HG02981 (cell line): ENCODE measurements around the gene SIDT1.
"Not testable (repeated sequence)": the region's sequence is repeated elsewhere in the genome, so short reads cannot be mapped to it uniquely, and the experiment has no call there.

Source experiments
- ATAC-seq: cut with Tn5 transposase; IDR thresholded peaks from one replicate; pipeline ENCODE4 v1.9.1; 2021; ENCODE audit warnings: mild to moderate bottlenecking, moderate library complexity; ENCODE audit not compliant: unreplicated experiment

SIDT1 gene

DNA sequence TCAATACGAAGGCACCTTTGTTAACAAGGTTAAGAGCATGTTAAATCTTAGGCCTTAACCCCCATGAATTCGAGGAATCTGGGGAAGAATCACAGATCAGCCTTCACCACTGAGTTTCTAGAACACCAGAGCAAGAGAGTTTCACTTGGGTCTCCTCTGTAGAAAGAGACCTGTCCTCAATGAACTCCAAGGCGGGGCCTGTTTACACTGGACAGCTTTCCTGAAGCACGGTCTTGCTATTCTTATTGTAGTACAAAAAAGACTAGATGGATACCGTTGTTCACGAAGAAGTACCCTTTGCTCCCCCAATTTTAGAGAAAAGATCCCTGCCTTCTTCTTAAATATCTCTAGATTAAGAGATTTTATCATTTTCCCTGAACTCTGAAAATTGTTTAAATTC, 99.2 kb downstream of the SIDT1 start:
- ATAC-seq = no peak

DNA sequence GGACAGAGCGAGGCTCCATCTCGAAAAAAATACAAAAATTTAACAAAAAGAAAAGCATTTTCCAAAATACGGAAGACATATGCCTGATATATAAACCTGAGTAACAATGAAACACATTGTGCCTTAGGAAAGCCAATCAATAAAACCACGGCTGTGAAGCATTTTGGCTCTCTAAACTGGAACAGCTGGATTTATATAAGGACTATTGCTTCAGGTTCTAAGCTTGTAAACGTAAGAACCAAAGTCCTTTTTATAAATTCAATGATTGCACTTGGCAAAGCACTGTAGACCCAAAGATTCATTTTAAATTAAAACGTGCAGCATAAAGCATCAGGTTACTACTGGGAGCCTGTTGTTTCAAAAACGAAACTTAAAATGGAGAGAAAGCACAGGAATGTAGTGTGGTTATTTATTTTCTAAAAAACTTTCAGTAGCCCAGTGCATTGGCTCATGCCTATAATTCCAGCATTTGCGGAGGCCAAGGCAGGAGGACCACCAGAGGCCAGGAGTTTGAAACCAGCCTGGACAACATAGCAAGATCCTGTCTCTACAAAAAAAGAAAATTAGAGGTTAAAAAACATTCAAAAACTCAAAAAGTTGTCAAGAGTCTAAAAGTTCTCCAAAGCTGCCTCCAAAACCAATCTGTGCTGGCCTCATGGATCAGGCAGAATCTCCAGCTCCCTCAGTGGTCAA, 102.6 kb downstream of the SIDT1 start:
- no peak for ATAC-seq

DNA sequence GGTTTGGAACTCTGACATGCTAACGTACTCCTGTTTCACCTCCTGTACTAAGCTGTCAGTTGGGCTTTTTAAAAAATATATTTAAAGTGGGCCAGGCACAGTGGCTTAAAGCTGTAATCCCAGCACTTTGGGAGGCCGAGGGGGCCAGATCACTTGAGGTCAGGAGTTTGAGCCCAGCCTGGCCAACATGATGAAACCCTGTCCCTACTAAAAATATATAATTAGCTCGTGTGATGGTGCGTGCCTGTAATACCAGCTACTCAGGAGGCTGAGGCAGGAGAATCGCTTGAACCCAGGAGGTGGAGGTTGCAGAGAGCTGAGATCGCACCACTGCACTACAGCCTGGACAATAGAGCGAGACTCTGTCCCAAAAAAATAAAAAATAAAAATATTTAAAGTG, 103.7 kb downstream of the SIDT1 start:
- not testable (repeated sequence) for ATAC-seq

DNA sequence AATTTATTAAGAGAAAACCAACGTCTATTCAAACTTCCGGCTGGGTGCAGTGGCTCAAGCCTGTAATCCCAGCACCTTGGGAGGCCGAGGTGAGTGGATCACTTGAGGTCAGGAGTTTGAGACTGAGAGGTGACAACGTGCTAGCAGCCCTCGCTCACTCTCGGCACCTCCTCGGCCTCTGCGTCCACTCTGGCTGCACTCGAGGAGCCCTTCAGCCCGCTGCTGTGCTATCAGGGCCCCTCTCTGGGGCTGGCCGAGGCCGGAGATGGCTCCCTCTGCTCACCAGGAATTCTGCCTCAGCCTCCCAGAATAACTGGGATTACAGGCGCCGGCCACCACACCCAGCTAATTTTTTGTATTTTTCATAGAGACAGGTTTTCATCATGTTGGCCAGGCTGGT, 105.4 kb downstream of the SIDT1 start:
- no peak for ATAC-seq

DNA sequence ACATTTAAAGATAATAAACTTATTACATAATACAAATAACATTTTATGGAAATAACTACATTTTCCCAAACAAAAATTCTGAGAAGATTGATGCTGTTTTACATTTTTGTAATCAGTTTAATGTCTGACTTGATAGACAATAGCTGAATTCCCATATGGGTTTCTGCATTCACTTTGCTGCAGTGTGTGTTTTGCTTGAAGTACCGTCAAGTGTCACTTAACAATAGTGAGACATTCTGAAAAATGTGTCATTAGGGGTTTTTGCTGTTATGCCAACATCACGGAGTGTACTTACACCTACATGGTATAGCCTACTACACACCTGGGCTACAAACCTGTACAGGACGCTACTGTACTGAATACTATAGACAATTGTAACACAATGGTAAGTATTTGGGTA, 106.6 kb downstream of the SIDT1 start:
- ATAC-seq = no peak

DNA sequence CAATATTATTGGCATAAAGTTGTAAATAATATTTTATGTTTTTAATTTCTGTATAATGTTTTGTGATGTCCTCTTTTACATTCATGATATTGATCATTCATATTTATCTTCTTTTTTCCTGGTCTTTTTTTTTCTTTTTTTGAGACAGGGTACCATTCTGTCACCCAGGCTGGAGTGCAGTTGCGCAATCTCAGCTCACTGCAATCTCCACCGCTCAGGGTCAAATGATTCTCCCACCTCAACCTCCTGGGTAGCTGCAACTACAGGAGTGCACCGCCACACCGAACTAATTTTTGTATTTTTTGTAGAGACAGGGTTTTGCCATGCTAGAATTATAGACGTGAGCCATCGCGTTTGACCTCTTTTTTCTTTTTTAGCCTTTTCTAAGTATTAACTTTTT, 111.2 kb downstream of the SIDT1 start:
- ATAC-seq = no peak

DNA sequence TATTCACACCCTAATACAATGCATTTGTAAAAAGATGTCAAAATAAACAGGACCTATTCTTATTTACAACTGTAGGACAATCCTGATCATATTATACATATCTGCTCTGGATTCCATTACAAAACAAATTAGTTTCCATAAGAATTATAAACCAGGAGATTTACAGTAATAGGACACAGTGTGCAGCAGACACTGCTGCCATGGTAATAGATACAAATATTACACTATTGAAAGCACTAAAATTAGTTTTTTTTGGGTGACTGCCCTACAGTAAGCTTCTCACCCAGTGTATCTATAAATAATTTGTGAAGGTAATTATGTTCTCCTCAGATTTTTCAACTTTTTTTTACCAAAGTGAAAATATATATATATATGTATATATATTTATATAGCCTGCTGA, 116.2 kb downstream of the SIDT1 start:
- ATAC-seq = no peak

DNA sequence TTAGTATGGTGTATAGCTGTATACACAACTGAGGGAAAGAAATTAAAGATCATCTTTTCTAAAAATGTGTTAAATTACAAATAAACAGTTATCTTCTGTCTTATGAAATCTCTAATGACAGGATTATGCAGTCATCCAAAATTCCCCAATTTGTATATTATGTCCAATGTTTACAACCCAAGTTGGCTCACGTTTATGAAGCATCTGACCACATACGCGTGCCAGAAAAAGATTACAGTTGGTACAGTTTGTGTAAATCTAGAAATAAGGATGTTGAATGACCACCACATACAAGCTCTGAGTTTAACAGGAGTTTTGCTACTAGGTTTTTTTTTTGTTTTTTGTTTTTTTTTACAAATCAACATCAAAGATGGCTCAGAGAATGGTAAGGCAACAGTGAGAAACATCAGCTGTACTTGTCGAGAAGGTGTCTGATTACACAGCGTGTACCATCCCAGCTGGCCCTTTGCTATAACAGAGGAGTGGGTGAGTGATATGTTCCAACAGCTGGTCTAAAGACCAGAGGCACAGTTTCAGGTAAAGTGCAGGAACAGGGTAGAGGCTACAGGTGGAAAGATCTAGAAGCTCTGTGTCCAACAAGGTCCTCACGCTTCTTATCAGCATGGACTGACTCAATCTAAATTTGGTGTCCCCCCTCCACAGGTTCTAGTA, 117.0 kb downstream of the SIDT1 start:
- no peak for ATAC-seq

DNA sequence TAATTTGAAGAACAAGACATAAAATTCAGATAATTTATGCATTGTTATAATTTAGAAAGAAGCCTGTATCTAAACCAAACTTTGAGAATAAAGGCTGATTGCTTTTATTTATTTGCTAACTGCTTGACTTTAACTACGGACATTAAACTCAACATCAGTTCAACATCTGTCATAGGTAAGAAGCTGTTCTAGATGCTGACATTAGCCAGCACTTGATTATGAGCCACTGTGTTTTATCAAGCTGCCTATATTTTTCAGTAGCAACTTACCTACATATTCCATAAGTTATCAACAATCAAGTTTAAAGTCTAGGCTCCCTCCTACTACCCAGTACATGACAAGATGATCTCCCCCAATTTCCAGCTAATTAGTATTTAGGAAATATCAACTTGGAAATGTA, 122.0 kb downstream of the SIDT1 start:
- ATAC-seq = no peak

DNA sequence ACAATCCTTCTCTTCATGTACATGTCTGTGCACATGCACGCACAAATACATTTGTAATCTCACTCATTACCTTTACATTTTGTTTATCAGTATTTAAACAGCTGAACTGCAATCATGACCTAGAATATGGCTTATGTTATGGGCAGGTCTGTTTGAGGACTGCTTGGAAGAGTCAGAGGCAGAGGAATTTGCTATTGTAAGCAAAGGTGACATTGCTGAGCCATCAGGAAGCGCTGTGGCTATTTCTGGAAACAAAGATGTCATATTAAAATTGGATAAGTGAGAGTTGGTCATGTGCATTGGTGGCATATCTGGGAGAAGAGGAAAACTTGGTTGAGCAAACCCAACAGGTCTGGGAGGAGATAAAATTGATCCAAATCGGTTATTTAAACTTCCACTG, 122.5 kb downstream of the SIDT1 start:
- no peak for ATAC-seq

DNA sequence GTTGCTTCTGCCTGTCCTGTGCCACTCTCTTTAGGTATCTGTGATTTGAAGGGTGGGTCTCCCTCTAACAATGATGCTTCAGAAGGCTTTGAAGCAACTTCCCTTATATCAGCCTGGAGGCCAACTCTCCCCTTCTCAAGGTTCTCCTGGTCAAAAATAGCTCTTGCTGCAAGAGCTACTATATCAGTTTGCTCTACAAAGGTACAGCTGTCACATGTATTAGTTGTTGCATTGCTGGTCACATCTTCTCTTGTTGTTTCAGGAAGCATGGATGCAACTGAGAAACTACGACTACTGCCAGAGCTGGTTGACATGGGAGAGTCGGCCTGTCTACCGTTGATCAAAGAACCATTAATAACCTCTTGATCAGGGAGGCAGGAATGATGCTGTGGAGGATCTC, 125.8 kb downstream of the SIDT1 start:
- ATAC-seq = no peak

DNA sequence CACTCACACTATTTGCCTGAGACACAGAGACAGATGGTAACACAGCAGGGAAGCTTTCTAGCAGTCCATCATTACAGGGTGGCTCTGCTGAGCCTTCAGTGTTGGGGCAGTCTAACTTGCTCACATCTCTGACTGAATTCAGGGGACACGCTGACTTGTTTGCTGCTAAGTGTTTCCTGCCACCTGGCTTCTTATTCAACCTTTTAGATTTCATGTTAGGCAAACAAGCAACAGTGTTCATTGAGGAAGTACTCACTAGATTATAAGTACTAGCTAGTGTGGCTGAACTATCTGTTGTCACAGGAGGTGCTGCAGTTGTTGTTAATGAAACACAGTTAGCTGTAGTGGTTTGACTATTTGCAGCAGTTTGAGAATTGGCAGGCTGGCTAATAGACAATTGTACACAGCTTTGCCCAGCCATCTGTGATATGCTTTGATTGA, 126.8 kb downstream of the SIDT1 start:
- ATAC-seq = no peak

DNA sequence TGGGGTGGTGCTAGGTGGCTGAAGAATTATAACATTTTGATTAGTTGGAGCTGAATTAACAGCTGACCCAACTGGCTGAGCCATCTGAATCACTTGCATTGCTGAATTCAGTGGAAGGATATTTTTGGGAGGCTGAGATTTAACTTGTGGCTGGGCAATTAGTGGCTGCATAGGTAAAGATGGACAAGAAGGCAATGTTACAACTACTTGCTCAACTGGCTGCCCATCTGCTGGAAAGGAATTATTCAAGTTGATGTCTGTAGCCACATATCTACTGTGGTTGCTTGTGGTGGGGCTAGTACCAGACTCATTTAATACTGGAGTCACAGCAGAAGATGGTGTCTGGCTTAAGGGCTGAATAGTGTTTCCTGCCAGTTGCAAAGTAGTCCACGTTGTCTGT, 127.6 kb downstream of the SIDT1 start:
- no peak for ATAC-seq

DNA sequence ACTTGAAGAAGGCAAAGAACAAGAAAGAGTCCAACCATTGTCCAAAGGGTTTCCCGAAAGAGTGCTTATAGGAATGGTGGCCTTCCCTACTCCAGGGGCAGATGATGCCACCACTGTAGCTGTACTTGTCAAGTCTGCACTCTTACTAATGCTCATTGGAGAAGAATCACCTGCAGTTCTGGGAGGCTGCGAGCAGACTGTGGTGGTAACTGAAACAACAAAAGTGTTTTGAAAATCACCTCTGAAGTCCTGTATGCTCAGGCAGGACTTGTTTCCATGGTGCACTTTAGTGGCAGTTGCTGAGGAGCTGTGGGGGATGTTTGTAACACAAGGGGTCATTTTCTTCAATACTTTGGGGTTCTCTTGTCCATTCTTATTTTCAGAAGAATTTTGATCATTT, 128.1 kb downstream of the SIDT1 start:
- no peak for ATAC-seq

DNA sequence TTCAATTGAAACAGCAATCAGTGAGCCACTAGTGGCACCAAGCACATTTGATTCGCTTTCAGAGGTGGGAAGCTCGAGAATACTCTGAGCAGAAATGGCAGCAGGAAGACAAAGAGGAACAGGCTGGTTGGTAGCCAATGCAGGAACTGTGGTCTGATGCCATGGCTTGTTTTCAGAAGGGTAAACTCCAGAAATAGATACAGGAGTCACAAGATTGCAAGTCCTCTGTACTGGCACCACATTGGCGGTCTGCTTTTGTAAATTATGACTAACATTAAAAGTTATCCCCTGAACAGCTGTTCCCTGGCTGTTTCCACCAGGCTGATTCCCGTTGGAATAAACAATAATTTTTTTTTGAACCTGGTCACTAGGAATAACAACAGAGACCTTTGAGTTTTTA, 128.5 kb downstream of the SIDT1 start:
- no peak for ATAC-seq

DNA sequence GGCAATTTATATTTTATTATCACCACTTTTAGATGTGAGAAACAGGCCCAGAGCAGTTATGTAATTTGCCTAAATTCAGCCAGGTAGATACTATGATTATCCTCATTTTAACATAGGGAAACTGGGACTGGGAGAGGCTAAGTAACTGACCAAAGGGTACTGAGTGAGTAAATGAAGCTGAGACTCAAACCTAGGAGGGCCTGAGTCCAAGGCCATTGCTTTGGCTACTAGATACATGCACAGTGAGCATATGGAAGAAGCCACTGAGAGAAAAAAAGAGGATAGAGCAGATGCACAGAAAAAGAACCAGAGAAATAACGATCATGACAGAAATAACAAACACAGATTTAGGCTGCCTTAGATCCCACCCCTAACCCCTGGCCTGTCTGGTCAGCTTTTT, 130.5 kb downstream of the SIDT1 start:
- no peak for ATAC-seq

DNA sequence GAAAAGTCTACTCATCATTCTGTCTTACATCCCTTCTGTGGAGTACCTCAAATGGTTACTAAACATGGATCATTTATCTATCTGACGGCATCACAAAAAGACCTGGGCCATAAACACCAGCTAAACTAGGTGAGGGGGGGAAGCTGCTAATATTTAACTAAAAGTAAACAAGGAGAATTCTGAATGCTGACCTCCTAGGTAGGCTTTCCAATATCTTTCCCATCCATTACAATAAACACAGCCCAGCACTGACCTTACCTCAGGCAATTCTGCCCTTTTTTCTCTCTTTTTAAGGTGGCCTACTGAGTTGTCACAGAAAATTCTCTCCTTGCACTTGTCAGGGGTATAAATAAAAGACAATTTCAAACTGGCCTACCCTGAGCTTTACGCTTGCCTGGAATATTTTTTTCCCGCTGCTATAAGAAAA, 131.0 kb downstream of the SIDT1 start:
- no peak for ATAC-seq

DNA sequence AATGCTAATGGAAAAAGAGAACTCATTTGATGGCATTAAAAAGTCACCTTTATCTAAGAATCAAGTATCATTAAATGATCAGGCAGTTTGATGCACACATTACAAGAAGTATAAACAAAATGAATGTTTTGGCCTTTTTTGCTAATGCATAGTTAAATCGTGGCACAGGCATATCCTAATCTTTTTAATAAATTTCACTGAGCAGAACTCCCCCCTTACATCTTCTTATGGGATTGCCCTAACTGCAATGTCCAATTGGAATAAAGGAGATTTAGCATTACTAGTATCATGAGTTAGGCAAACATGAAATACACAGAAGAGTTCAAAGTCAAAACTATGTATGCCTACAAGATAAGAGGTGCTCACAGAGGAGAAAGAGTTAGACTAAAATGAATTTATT, 131.4 kb downstream of the SIDT1 start:
- ATAC-seq = no peak

DNA sequence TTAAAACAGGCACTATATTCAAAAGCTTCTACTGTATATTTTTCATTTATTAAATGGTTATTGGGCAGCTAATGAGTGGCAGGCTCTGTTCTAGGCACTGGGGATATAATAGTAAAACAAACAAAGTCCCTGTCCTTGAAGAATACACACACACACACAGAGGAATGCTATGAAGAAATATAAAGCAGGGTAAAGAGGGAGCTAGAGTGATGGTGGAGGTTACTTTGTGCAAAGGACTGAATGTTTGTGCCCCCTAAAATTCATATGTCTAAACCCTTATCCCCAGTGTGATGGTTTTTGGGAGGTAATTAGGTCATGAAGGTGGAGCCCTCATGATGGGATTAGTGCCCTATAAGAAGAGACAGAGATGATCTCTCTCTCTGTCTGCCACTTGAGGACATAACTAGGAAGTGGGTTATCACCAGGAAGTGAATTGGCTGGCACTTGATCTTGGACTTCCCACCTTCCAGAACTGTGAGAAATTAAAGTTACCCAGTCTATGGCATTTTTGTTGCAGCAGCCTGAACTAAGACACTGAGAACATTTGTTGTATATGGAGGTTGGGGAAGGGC, 132.3 kb downstream of the SIDT1 start:
- no peak for ATAC-seq

DNA sequence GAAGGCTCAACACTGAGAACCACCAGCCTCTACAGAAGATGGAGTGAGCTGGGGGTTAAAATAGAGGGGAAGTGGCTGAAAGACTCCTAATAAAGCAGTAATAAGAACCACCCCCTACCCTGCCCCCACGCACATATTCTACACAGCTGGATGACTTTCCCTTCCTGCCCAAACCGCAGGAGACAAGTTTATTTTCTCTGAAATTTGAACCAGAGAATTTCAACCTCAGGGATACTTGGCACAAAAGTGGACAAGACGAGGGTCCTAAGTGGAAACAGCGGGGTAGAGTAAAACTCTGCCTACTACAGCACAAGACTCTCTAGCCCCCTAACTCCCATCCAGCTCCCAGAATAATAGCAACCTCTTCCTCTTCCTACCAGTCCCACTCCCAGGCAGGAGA, 135.7 kb downstream of the SIDT1 start:
- no peak for ATAC-seq

DNA sequence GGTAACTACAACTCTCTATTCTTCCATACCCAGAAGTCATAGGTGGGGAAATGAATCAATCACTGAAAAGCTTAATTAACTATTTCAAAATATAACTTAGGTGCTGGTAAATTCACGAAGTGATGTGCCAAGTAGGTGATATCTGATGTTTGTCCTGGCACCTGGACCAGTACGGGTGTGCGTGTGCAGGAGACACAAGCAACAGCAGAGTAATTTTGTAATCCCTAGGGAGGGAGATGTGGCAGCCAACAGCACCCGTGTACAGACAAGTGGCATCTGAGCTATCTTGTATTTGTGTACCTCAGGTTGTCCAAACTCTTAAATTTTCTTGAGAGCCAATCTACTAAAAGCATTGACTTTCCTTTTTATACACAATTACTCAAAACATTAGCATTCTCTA, 141.2 kb downstream of the SIDT1 start:
- ATAC-seq = no peak

DNA sequence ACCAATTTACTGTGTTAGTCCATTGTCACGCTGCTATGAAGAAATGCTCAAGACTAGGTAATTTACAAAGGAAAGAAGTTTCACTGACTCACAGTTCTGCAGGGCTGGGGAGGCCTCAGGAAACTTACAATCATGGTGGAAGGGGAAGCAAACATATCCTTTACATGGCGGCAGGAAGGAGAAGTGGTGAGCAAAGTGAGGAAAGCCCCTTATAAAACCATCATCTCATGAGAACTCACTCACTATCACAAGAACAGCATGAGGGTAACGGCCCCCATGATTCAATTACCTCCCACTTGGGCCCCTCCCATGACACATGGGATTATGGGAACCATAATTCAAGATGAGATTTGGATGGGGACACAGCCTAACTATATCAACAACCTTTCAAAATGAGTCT, 143.9 kb downstream of the SIDT1 start:
- no peak for ATAC-seq

DNA sequence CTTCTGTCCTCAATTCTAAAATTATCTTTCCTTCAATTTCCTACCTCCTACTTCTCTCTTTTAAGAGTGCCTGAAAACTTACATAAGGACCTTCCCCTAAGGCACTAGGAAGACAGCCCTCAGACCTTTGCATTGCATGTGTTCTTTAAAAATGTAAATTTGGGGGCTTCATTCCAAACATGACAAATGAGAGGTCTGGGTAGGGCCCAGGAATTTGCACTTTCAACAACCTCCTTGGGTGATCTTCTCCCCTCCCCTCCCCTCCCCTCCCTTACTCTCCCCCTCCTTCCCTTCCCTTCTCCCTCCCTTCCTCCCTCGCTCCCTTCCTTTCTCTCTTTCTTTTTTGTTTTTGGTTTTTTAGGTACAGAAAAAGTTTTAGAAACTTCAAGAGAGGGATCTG, 145.4 kb downstream of the SIDT1 start:
- no peak for ATAC-seq
